22Rv1 (cell line): Measurements from ENCODE around the gene KRT40.

Experiments used
- CTCF ChIP-seq: fragments of 450-650 bp; IDR thresholded peaks from 2 replicates; pipeline ENCODE4 v1.5.1; 2017; ENCODE audit warnings: mild to moderate bottlenecking
- ZFX ChIP-seq: fragments of 450-650 bp; IDR thresholded peaks from 2 replicates; pipeline ENCODE4 v1.6.1; 2017; ENCODE audit warnings: antibody characterized with exemption, borderline replicate concordance

- no peak for TF ChIP-seq CTCF
- no peak for TF ChIP-seq ZFX
Measured at GRCh38 chr17:40937384-40937819, 46.7 kb downstream of the KRT40 start, which contains the start of gene KRT23.
